ENCODE measurements around the gene ONECUT1.

GRCh38 chr15:52709187-52709981 lies 80.8 kb downstream of the ONECUT1 start:
- TF ChIP-seq CTCF (IDR thresholded peaks at IDR 0.05), result no peak
- no peak for TF ChIP-seq POLR2A (IDR thresholded peaks at IDR 0.05)

All from esophagus squamous epithelium (tissue), 4 donors.